H9 (cell line): ENCODE measurements around the gene GNB1L. TPM values are rescaled to one million over a fixed set of nuclear protein-coding genes. Genes with fewer than 3 reads are reported as not detected.

Experiments used
- DNase-seq: peaks from one replicate; pipeline ENCODE4 v3.0.0-alpha.2; 2017
- H2AFZ ChIP-seq: one replicate; pipeline ENCODE4 v1.6.1; 2013; ENCODE audit warnings: mild to moderate bottlenecking, low read length, control low read depth, moderate library complexity
- H2AK5ac ChIP-seq: 2 replicates; pipeline ENCODE4 v1.6.1; 2013; ENCODE audit warnings: low read length, control low read depth, mixed read lengths; ENCODE audit not compliant: insufficient read length
- H2BK120ac ChIP-seq: one replicate; pipeline ENCODE4 v1.6.1; 2013; ENCODE audit warnings: low read depth, mild to moderate bottlenecking, low read length, control low read depth, inconsistent platforms; ENCODE audit not compliant: poor library complexity, severe bottlenecking
- H2BK12ac ChIP-seq: 2 replicates; pipeline ENCODE4 v1.6.1; 2013; ENCODE audit warnings: low read length, control low read depth, mixed read lengths, low read depth; ENCODE audit not compliant: insufficient read length
- H2BK15ac ChIP-seq: 2 replicates; pipeline ENCODE4 v1.6.1; 2013; ENCODE audit warnings: low read depth, low read length, control low read depth
- H2BK20ac ChIP-seq: one replicate; pipeline ENCODE4 v1.6.1; 2013; ENCODE audit warnings: low read depth, mild to moderate bottlenecking, low read length, control low read depth, inconsistent platforms; ENCODE audit not compliant: poor library complexity, severe bottlenecking
- H2BK5ac ChIP-seq: 2 replicates; pipeline ENCODE4 v1.6.1; 2013; ENCODE audit warnings: low read length, control low read depth, mixed read lengths; ENCODE audit not compliant: insufficient read length
- H3K14ac ChIP-seq: 2 replicates; pipeline ENCODE4 v1.6.1; 2013; ENCODE audit warnings: low read length, control low read depth; ENCODE audit not compliant: insufficient read depth
- H3K18ac ChIP-seq: 2 replicates; pipeline ENCODE4 v1.6.1; 2013; ENCODE audit warnings: low read depth, mild to moderate bottlenecking, mixed read lengths, low read length, control low read depth; ENCODE audit not compliant: insufficient read length
- H3K23ac ChIP-seq: 2 replicates; pipeline ENCODE4 v1.6.1; 2013; ENCODE audit warnings: low read length, control low read depth, mixed read lengths, low read depth; ENCODE audit not compliant: insufficient read length
- H3K23me2 ChIP-seq: 2 replicates; pipeline ENCODE4 v1.6.1; 2013; ENCODE audit warnings: low read depth, mild to moderate bottlenecking, mixed read lengths, low read length, control low read depth; ENCODE audit not compliant: insufficient read length, poor library complexity, severe bottlenecking
- H3K27ac ChIP-seq: 2 replicates; pipeline ENCODE4 v1.5.1; 2013; ENCODE audit warnings: low read length, control low read depth, mixed read lengths, low read depth; ENCODE audit not compliant: insufficient read length
- H3K27me3 ChIP-seq: 2 replicates; pipeline ENCODE4 v1.6.1; 2013; ENCODE audit warnings: low read length, control low read depth, inconsistent platforms; ENCODE audit not compliant: insufficient read depth
- H3K4ac ChIP-seq: 2 replicates; pipeline ENCODE4 v1.6.1; 2013; ENCODE audit warnings: low read depth, mild to moderate bottlenecking, control low read depth, inconsistent platforms, low read length, moderate library complexity
- H3K4me1 ChIP-seq: 2 replicates; pipeline ENCODE4 v1.6.1; 2013; ENCODE audit warnings: low read length, control low read depth, inconsistent platforms; ENCODE audit not compliant: insufficient read depth
- H3K4me2 ChIP-seq: 2 replicates; pipeline ENCODE4 v1.6.1; 2013; ENCODE audit warnings: low read length, control low read depth, mixed read lengths; ENCODE audit not compliant: insufficient read length, insufficient read depth
- H3K56ac ChIP-seq: 2 replicates; pipeline ENCODE4 v1.6.1; 2013; ENCODE audit warnings: low read depth, mild to moderate bottlenecking, mixed read lengths, low read length, control low read depth; ENCODE audit not compliant: insufficient read length
- H3K79me1 ChIP-seq: 2 replicates; pipeline ENCODE4 v1.6.1; 2013; ENCODE audit warnings: low read depth, mild to moderate bottlenecking, moderate library complexity, low read length, control low read depth, inconsistent platforms; ENCODE audit not compliant: insufficient read depth, poor library complexity, severe bottlenecking
- H3K79me2 ChIP-seq: 2 replicates; pipeline ENCODE4 v1.6.1; 2013; ENCODE audit warnings: low read length, control low read depth, inconsistent platforms; ENCODE audit not compliant: insufficient read depth
- H3K9ac ChIP-seq: 2 replicates; pipeline ENCODE4 v1.6.1; 2013; ENCODE audit warnings: low read length, control low read depth, mixed read lengths; ENCODE audit not compliant: insufficient read length; ENCODE audit errors: extremely low read depth
- H3K9me3 ChIP-seq: one replicate; pipeline ENCODE4 v1.6.1; 2013; ENCODE audit warnings: low read depth, low read length, inconsistent platforms; ENCODE audit not compliant: control insufficient read depth
- H3T11ph ChIP-seq: one replicate; pipeline ENCODE4 v1.6.1; 2013; ENCODE audit warnings: mild to moderate bottlenecking, low read length, control low read depth, inconsistent platforms
- H4K20me1 ChIP-seq: one replicate; pipeline ENCODE4 v1.6.1; 2013; ENCODE audit not compliant: control insufficient read depth, insufficient read length, insufficient read depth
- H4K5ac ChIP-seq: 2 replicates; pipeline ENCODE4 v1.6.1; 2013; ENCODE audit warnings: low read depth, mild to moderate bottlenecking, mixed read lengths, low read length, control low read depth; ENCODE audit not compliant: insufficient read length
- H4K8ac ChIP-seq: replicated peaks from 2 replicates; pipeline ENCODE4 v1.6.1; 2013; ENCODE audit warnings: low read length, control low read depth, mixed read lengths, low read depth; ENCODE audit not compliant: insufficient read length
- H4K91ac ChIP-seq: 2 replicates; pipeline ENCODE4 v1.6.1; 2013; ENCODE audit warnings: low read depth, mild to moderate bottlenecking, moderate library complexity, mixed read lengths, low read length, control low read depth; ENCODE audit not compliant: insufficient read length
- H3K27ac Mint-ChIP-seq, 3 experiments: 2 replicates in 2 of 3; 3 replicates in 1 of 3; pipeline ENCODE4 v1.8.0; 2020 to 2021; ENCODE audit warnings: mixed read lengths in 3 of 3, mild to moderate bottlenecking in 1 of 3, moderate library complexity in 1 of 3
- H3K27me3 Mint-ChIP-seq: 2 replicates; pipeline ENCODE4 v1.8.0; 2021; ENCODE audit warnings: low read depth, mild to moderate bottlenecking, moderate library complexity, mixed read lengths
- H3K36me3 Mint-ChIP-seq, 3 experiments: 2 replicates in 2 of 3; 3 replicates in 1 of 3; pipeline ENCODE4 v1.8.0; 2020 to 2021; ENCODE audit warnings: low read depth in 3 of 3, mixed read lengths in 3 of 3; ENCODE audit not compliant: insufficient read depth in 1 of 3
- H3K4me1 Mint-ChIP-seq, 2 experiments: 2 replicates each; pipeline ENCODE4 v1.8.0; 2020; ENCODE audit warnings: mixed read lengths in 2 of 2
- H3K4me3 Mint-ChIP-seq, 2 experiments: 2 replicates in 1 of 2; 3 replicates in 1 of 2; pipeline ENCODE4 v1.8.0; 2020 to 2021; ENCODE audit warnings: mild to moderate bottlenecking in 2 of 2, mixed read lengths in 2 of 2, moderate library complexity in 1 of 2
- H3K9me3 Mint-ChIP-seq, 2 experiments: 2 replicates in 1 of 2; 3 replicates in 1 of 2; pipeline ENCODE4 v1.8.0; 2020; ENCODE audit warnings: mild to moderate bottlenecking in 2 of 2, mixed read lengths in 2 of 2, moderate library complexity in 1 of 2
- CTCF ChIP-seq: fragments of 200-600 bp; sonication (generic); conservative IDR thresholded peaks from 3 replicates; pipeline ENCODE4 v1.8.0; 2021; ENCODE audit warnings: antibody characterized with exemption, mild to moderate bottlenecking
- WGBS: extraction: QIAGEN DNeasy Blood & Tissue Kit; methylation state at CpG from one replicate; pipeline ENCODE4 v1.1.7; 2013; ENCODE audit warnings: missing lambda C conversion rate, low lambda C conversion rate, mixed read lengths; ENCODE audit not compliant: insufficient read length; ENCODE audit errors: extremely low coverage; 5-methylcytosine and 5-hydroxymethylcytosine counted together
- total RNA-seq: library from RNA; stranded (reverse); gene quantifications from 2 replicates; pipeline ENCODE4 v1.2.1, GENCODE V29; 2021

The GNB1L gene
- total RNA-seq, 1 experiment from 2014 or later, result 22.4 TPM

- Histone ChIP-seq H2AFZ (no peak overlapping the region), H2BK120ac (no peak overlapping the region), H2BK12ac (no peak overlapping the region), H3T11ph (no peak overlapping the region), H3K9me3 (no peaks in the 10 kb centered on the region), H4K8ac (no peak overlapping the region), H3K27ac (no peak overlapping the region), H3K27me3 (no peaks in the 10 kb centered on the region), H2BK5ac (no peak overlapping the region), H3K23ac (no peak overlapping the region), H2BK20ac (no peak overlapping the region), H2AK5ac (no peak overlapping the region), H4K5ac (no peak overlapping the region), H3K4me2 (no peak overlapping the region), H3K79me2 (no peaks in the 10 kb centered on the region), H3K4me1 (no peaks in the 10 kb centered on the region; the same call in 1 of the 2 replicates), H3K23me2 (no peaks in the 10 kb centered on the region), H3K18ac (no peak overlapping the region), H2BK15ac (no peak overlapping the region), H3K4ac (no peak overlapping the region), H4K91ac (no peak overlapping the region), H4K20me1 (no peaks in the 10 kb centered on the region), H3K9ac (no peak overlapping the region), H3K56ac (no peak overlapping the region), H3K14ac (no peak overlapping the region; the same call in 1 of the 2 replicates), H3K79me1 (no peaks in the 10 kb centered on the region)
- Mint-ChIP-seq H3K9me3 (no peaks in the 10 kb centered on the region; a peak in 1 of 5 replicates), H3K4me1 (peaks cover 10 to 18% of the 10 kb centered on the region in 2 experiments), H3K27ac (peak overlapping the region in 1 of 3 experiments; percentile 73; a peak in 1 of 7 replicates), H3K27me3 (no peaks in the 10 kb centered on the region; the same call in 1 of the 2 replicates), H3K36me3 (no peaks in the 10 kb centered on the region; a peak in 1 of 7 replicates), H3K4me3 (no peak overlapping the region)
- TF ChIP-seq CTCF, result no peak
- no peak for DNase-seq
- WGBS, result no CpG with 5 or more reads among the region's 16 CpGs
Observed at GRCh38 chr22:19904174-19904856, 49.6 kb upstream of the GNB1L start.
